IMR-90 (cell line): Measurements from ENCODE around the gene EEPD1. TPM values are rescaled to one million over a fixed set of nuclear protein-coding genes. Genes with fewer than 3 reads are reported as not detected.

ENCODE experiments used
- ATAC-seq: fragments of 200-7000 bp; cut with Tn5 transposase; 2 replicates; pipeline ENCODE4 v1.9.1; 2020; ENCODE audit warnings: low read depth, mild to moderate bottlenecking, moderate library complexity
- BruUV-seq: library from RNA; stranded (reverse); fragments of 400-500 nt; replicated peaks from 2 replicates; lab custom pipeline; 2021; lab: Mats Ljungman, UMichigan
- CTCF ChIA-PET: fragments of 300-600 bp; formaldehyde crosslinking; extraction: SDS; loops from one replicate; lab custom pipeline; 2021; ENCODE audit warnings: antibody characterized with exemption; lab: Yijun Ruan, JAX
- POLR2A ChIA-PET: fragments of 300-600 bp; sonication (Branson Sonifier 250); formaldehyde crosslinking; loops from one replicate; lab custom pipeline; 2022; ENCODE audit warnings: antibody characterized with exemption; ENCODE audit not compliant: unreplicated experiment; lab: Charles Lee
- DNase-seq: peaks from one replicate; pipeline ENCODE4 v3.0.0; 2013
- H2AFZ ChIP-seq: replicated peaks from 2 replicates; pipeline ENCODE3; 2013; ENCODE audit warnings: low read length, mild to moderate bottlenecking; ENCODE audit not compliant: poor library complexity
- H2AK5ac ChIP-seq: 2 replicates; pipeline ENCODE4 v1.6.1; 2013; ENCODE audit warnings: low read depth, low read length, inconsistent platforms
- H2AK9ac ChIP-seq: replicated peaks from 2 replicates; pipeline ENCODE3; 2013; ENCODE audit warnings: mild to moderate bottlenecking, low read depth, low read length, moderate library complexity; ENCODE audit not compliant: poor library complexity
- H2BK120ac ChIP-seq: 2 replicates; pipeline ENCODE4 v1.6.1; 2013; ENCODE audit warnings: low read depth, low read length, inconsistent platforms
- H2BK15ac ChIP-seq: 3 replicates; pipeline ENCODE4 v1.6.1; 2013; ENCODE audit warnings: low read depth, low read length, inconsistent platforms
- H2BK20ac ChIP-seq: 2 replicates; pipeline ENCODE4 v1.6.1; 2013; ENCODE audit warnings: low read depth, mild to moderate bottlenecking, inconsistent platforms, low read length, moderate library complexity
- H2BK5ac ChIP-seq: 2 replicates; pipeline ENCODE4 v1.6.1; 2013; ENCODE audit warnings: mild to moderate bottlenecking, low read depth, low read length, inconsistent platforms; ENCODE audit not compliant: poor library complexity, severe bottlenecking
- H3K14ac ChIP-seq: replicated peaks from 2 replicates; pipeline ENCODE4 v1.6.1; 2013; ENCODE audit warnings: low read depth, low read length, inconsistent platforms
- H3K18ac ChIP-seq: 2 replicates; pipeline ENCODE4 v1.6.1; 2013; ENCODE audit warnings: low read depth, low read length, control low read depth
- H3K23ac ChIP-seq: 2 replicates; pipeline ENCODE4 v1.6.1; 2013; ENCODE audit warnings: low read depth, low read length, inconsistent platforms
- H3K27ac ChIP-seq: 2 replicates; pipeline ENCODE4 v1.5.1; 2013; ENCODE audit warnings: mild to moderate bottlenecking, control low read depth, low read length; ENCODE audit not compliant: insufficient read depth
- H3K27me3 ChIP-seq: 2 replicates; pipeline ENCODE4 v1.6.1; 2013; ENCODE audit warnings: low read length; ENCODE audit not compliant: control insufficient read depth, insufficient read depth
- H3K36me3 ChIP-seq: 2 replicates; pipeline ENCODE4 v1.6.1; 2013; ENCODE audit warnings: low read length, mixed read lengths; ENCODE audit not compliant: control insufficient read depth, insufficient read depth
- H3K4ac ChIP-seq: 2 replicates; pipeline ENCODE4 v1.6.1; 2013; ENCODE audit warnings: low read depth, low read length, inconsistent platforms
- H3K4me1 ChIP-seq: 2 replicates; pipeline ENCODE4 v1.6.1; 2013; ENCODE audit warnings: low read length, mixed read lengths; ENCODE audit not compliant: control insufficient read depth, insufficient read depth
- H3K4me2 ChIP-seq: 2 replicates; pipeline ENCODE4 v1.6.1; 2013; ENCODE audit warnings: low read depth, mild to moderate bottlenecking, control low read depth, low read length, moderate library complexity
- H3K4me3 ChIP-seq: 2 replicates; pipeline ENCODE4 v1.5.1; 2013; ENCODE audit warnings: low read depth, mild to moderate bottlenecking, control low read depth, low read length, moderate library complexity; ENCODE audit not compliant: insufficient read depth
- H3K56ac ChIP-seq: 2 replicates; pipeline ENCODE4 v1.6.1; 2013; ENCODE audit warnings: low read length, inconsistent platforms; ENCODE audit not compliant: insufficient read depth; ENCODE audit errors: extremely low read depth
- H3K79me1 ChIP-seq, 2 experiments: 2 replicates each; pipeline ENCODE4 v1.6.1; 2013; ENCODE audit warnings: low read length in 2 of 2, inconsistent platforms in 1 of 2, low read depth in 1 of 2
- H3K9ac ChIP-seq: 2 replicates; pipeline ENCODE4 v1.6.1; 2013; ENCODE audit warnings: low read depth, low read length, control low read depth
- H3K9me1 ChIP-seq: 2 replicates; pipeline ENCODE4 v1.6.1; 2013; ENCODE audit warnings: low read length, inconsistent platforms; ENCODE audit not compliant: insufficient read depth
- H3K9me3 ChIP-seq: 2 replicates; pipeline ENCODE4 v1.6.1; 2013; ENCODE audit warnings: low read length; ENCODE audit not compliant: control insufficient read depth, insufficient read depth
- H4K20me1 ChIP-seq: 2 replicates; pipeline ENCODE4 v1.6.1; 2013; ENCODE audit warnings: low read length, inconsistent platforms; ENCODE audit not compliant: insufficient read depth
- H4K5ac ChIP-seq: 2 replicates; pipeline ENCODE4 v1.6.1; 2013; ENCODE audit warnings: mild to moderate bottlenecking, low read depth, low read length, control low read depth
- H4K8ac ChIP-seq, 2 experiments: 2 replicates each; pipeline ENCODE4 v1.6.1; 2013; ENCODE audit warnings: low read depth in 2 of 2, low read length in 2 of 2, control low read depth in 1 of 2, inconsistent platforms in 1 of 2
- H4K91ac ChIP-seq: 2 replicates; pipeline ENCODE4 v1.6.1; 2013; ENCODE audit warnings: low read depth, low read length, inconsistent platforms; ENCODE audit not compliant: insufficient read depth
- BHLHE40 ChIP-seq: fragments of 150-350 bp; IDR thresholded peaks from 2 replicates; pipeline ENCODE4 v1.6.1; 2016; ENCODE audit warnings: mild to moderate bottlenecking, low read depth, low read length
- CEBPB ChIP-seq: IDR thresholded peaks from 2 replicates; pipeline ENCODE4 v1.6.1; 2012; ENCODE audit warnings: low read depth, low read length, improper control_type of control experiment
- MAZ ChIP-seq: IDR thresholded peaks from 2 replicates; pipeline ENCODE4 v1.6.1; 2012; ENCODE audit warnings: low read depth, mild to moderate bottlenecking, low read length, improper control_type of control experiment, moderate library complexity, borderline replicate concordance
- MXI1 ChIP-seq: IDR thresholded peaks from 2 replicates; pipeline ENCODE4 v1.6.1; 2012; ENCODE audit warnings: low read depth, mild to moderate bottlenecking, low read length, moderate library complexity, borderline replicate concordance
- RCOR1 ChIP-seq: IDR thresholded peaks from 2 replicates; pipeline ENCODE4 v1.6.1; 2012; ENCODE audit warnings: mild to moderate bottlenecking, low read length, improper control_type of control experiment; ENCODE audit not compliant: insufficient replicate concordance
- WGBS, 2 experiments: methylation state at CpG; one replicate each; pipeline versions ENCODE4 v1.1.5 to v1.1.7; 2013; ENCODE audit warnings: missing lambda C conversion rate in 2 of 2; ENCODE audit not compliant: insufficient read length in 1 of 2; ENCODE audit errors: extremely low coverage in 2 of 2; 5-methylcytosine and 5-hydroxymethylcytosine counted together
- dilution Hi-C: fragments of 300-500 bp; cut with HindIII; formaldehyde crosslinking; loops from one replicate; pipeline ENCODE4 v1.14.3; 2018; ENCODE audit warnings: low sequenced_read_pairs; ENCODE audit not compliant: unreplicated experiment
- in situ Hi-C: fragments of 300-500 bp; cut with MboI; formaldehyde crosslinking; loops from 3 replicates; pipeline ENCODE4 v1.14.3; 2019; ENCODE audit warnings: low sequenced_read_pairs, inconsistent platforms, mixed read lengths
- intact Hi-C: fragments of 100-400 bp; cut with micrococcal nuclease; formaldehyde crosslinking; loops from 2 replicates; pipeline ENCODE4 v1.10.0; 2022
- polyA plus RNA-seq, 3 experiments: library from polyadenylated mRNA; depleted of rRNA; stranded (reverse); fragments of >200 nt; gene quantifications; 2 replicates each; pipeline ENCODE4 v1.2.3, GENCODE V29; 2012; ENCODE audit warnings: low replicate concordance in 1 of 3
- total RNA-seq: library from RNA; depleted of rRNA; stranded (reverse); fragments of >200 nt; gene quantifications from 2 replicates; pipeline ENCODE4 v1.2.3, GENCODE V29; 2012

EEPD1 gene
- total and polyA plus RNA-seq, 2 of the 4 experiments (the other 2 are of a cell fraction): 7.3 to 15.2 TPM

DNA sequence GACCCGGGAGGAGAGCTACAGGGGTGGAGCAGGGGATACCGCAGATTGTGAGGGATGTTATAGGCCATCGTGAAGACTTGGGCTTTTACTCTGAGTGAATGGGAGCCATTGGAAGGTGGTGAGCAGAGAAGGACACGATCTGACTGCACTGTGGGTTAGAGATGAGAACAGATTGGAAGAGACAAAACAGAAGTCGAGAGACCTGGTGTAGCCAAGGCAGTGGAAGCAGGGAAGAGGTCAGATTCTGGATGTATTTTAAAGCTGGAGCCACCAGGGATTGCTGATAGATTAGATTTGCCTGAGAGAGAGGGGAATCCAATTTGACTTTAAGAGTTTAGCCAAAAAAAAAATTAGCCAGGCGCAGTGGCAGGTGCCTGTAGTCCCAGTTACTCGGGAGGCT is 21.6 kb upstream of the EEPD1 start:
- intact Hi-C loops (no loop called here), dilution Hi-C loops (no loop called here), in situ Hi-C loops (no loop called here)
- no peak overlapping the region for H3K4me3 ChIP-seq
- H4K20me1 ChIP-seq: no peaks in the 10 kb centered on the region
- H2AK9ac ChIP-seq: no peak overlapping the region
- H3K18ac ChIP-seq: no peak overlapping the region
- no peak overlapping the region for H3K9ac ChIP-seq
- H3K79me1 ChIP-seq: no peaks in the 10 kb centered on the region
- no peak overlapping the region for H3K23ac ChIP-seq
- no peak overlapping the region for H3K56ac ChIP-seq
- TF ChIP-seq CEBPB: no peak
- TF ChIP-seq BHLHE40: no peak
- no peak for TF ChIP-seq RCOR1
- no peak for TF ChIP-seq MAZ
- TF ChIP-seq MXI1: no peak
- H3K9me1 ChIP-seq: peaks cover 3% of the 10 kb centered on the region; the same call in 1 of the 2 replicates
- H3K4me1 ChIP-seq: peaks cover 4% of the 10 kb centered on the region; the same call in 1 of the 2 replicates
- H4K91ac ChIP-seq: no peak overlapping the region
- ChIA-PET POLR2A (no interaction called here), CTCF (interaction anchor here (0.9 kb wide), 1 partner anchor 26 kb away, joined by 3 read pairs; no protein-coding TSS in a partner anchor)
- H4K8ac ChIP-seq: no peak overlapping the region
- H3K14ac ChIP-seq: 0 out of 2 replicates have a peak overlapping the region, but pooled peaks have one; percentile 57
- no peak overlapping the region for H3K4me2 ChIP-seq
- no peaks in the 10 kb centered on the region for H3K36me3 ChIP-seq
- no peak overlapping the region for H2BK5ac ChIP-seq
- no peak overlapping the region for H2BK120ac ChIP-seq
- peak overlapping the region; percentile 7; the same call in 1 of the 2 replicates for H2AK5ac ChIP-seq
- H2AFZ ChIP-seq: no peak overlapping the region
- H4K5ac ChIP-seq: no peak overlapping the region
- no peak overlapping the region for H3K4ac ChIP-seq
- BruUV-seq: no TSS peak
- WGBS, 2 experiments: 91% methylated on average over 3 of the region's 7 CpGs; no CpG with 5 or more reads in 1 of the 2 experiments
- H3K27ac ChIP-seq: no peak overlapping the region
- H2BK20ac ChIP-seq: no peak overlapping the region
- ATAC-seq: no peak
- H3K9me3 ChIP-seq: no peaks in the 10 kb centered on the region
- peaks cover 9% of the 10 kb centered on the region for H3K27me3 ChIP-seq
- 0 out of 3 replicates have a peak overlapping the region, but pooled peaks have one; percentile 8 for H2BK15ac ChIP-seq
- no peak for DNase-seq
